ENCODE measurements around the gene NQO2.

DNA sequence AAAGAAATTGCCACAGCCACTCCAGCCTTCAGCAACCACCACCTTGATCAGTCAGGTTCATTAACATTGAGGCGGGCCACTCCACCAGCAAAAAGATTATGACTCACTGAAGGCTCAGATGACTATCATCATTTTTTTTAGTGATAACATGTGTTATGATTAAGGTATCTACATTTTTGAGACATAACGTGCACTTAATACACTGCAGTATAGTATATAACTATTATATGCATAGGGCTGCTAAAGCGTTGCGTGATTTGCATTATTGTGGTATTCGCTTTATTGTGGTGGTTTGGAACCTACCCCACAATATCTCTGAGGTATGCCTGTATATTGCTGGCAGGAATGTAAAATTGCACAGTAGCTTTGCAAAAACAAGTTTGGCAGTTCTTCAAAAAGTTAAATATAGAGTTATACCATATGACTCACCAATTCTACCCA is 61.8 kb downstream of the NQO2 start:
- no peak for TF ChIP-seq CTCF (IDR thresholded peaks at IDR 0.05)
- TF ChIP-seq REST (IDR thresholded peaks at IDR 0.05; ENCODE audit: insufficient read depth in 1 of 2, low read depth in 2 of 2, low read length in 1 of 2) = no peak

Data from Panc1 (cell line).